Kidney capillary endothelial cell (primary cell): ENCODE measurements around the gene CTAG1A.
A peak's percentile ranks its signal among the peaks of the same experiment; 100 is the strongest.
"Not testable (repeated sequence)": the region's sequence is repeated elsewhere in the genome, so short reads cannot be mapped to it uniquely, and the experiment has no call there.

Experiments
- DNase-seq: peaks from one replicate; pipeline ENCODE4 v3.0.0-alpha.2; 2018; ENCODE audit warnings: low spot score

Gene CTAG1A

GRCh38 chrX:154584585-154585183 lies at the start of gene CTAG1A:
TSS of gene CTAG1A (plus strand) at chrX:154585133. CDS start at chrX:154585207, 74 bp downstream.
- DNase-seq, result not testable (repeated sequence)

GRCh38 chrX:154535892-154536291 lies 49.0 kb upstream of the CTAG1A start:
- DNase-seq, result no peak

- no peak for DNase-seq
These were observed 45.9 kb upstream of the CTAG1A start for GRCh38 chrX:154539077-154539476.

GRCh38 chrX:154540365-154540764 lies 44.6 kb upstream of the CTAG1A start:
- DNase-seq, result not testable (repeated sequence)

GRCh38 chrX:154540897-154541535 lies 43.9 kb upstream of the CTAG1A start:
- DNase-seq, result no peak

- DNase-seq, result no peak
These were observed 43.4 kb upstream of the CTAG1A start for GRCh38 chrX:154541589-154541895.

GRCh38 chrX:154541896-154542722 lies 42.8 kb upstream of the CTAG1A start:
- peak; percentile 27 for DNase-seq

GRCh38 chrX:154542723-154543424 lies 42.1 kb upstream of the CTAG1A start:
- no peak for DNase-seq

GRCh38 chrX:154545673-154546274 lies 39.2 kb upstream of the CTAG1A start:
- no peak for DNase-seq

GRCh38 chrX:154546354-154547244 lies 38.3 kb upstream of the CTAG1A start, which contains the start of gene G6PD:
TSS of gene G6PD (minus strand) at chrX:154546846. CDS start at chrX:154546155, 691 bp downstream.
- peak; percentile 30 for DNase-seq

- DNase-seq, result peak; percentile 69
These were observed 37.5 kb upstream of the CTAG1A start, which contains the start of gene IKBKG for GRCh38 chrX:154547245-154548027. TSS of gene IKBKG (plus strand) at chrX:154547620. CDS start at chrX:154552003, 4,383 bp downstream.

GRCh38 chrX:154548028-154548316 lies 37.0 kb upstream of the CTAG1A start:
- DNase-seq, result no peak

- no peak for DNase-seq
These were observed 35.2 kb upstream of the CTAG1A start for GRCh38 chrX:154549766-154550165.

GRCh38 chrX:154552112-154552806 lies 32.7 kb upstream of the CTAG1A start:
- not testable (repeated sequence) for DNase-seq

GRCh38 chrX:154558060-154558690 lies 26.8 kb upstream of the CTAG1A start:
- DNase-seq, result not testable (repeated sequence)

- DNase-seq, result not testable (repeated sequence)
These were observed 26.0 kb upstream of the CTAG1A start for GRCh38 chrX:154558896-154559295.

GRCh38 chrX:154560326-154560725 lies 24.6 kb upstream of the CTAG1A start:
- not testable (repeated sequence) for DNase-seq

GRCh38 chrX:154562295-154562694 lies 22.6 kb upstream of the CTAG1A start:
- DNase-seq, result not testable (repeated sequence)

- not testable (repeated sequence) for DNase-seq
These were observed 14.6 kb upstream of the CTAG1A start for GRCh38 chrX:154570361-154570760.
